ENCODE data around the gene MAMDC2.

GRCh38 chr9:70131296-70131695 is 87.6 kb downstream of the MAMDC2 start:
- TF ChIP-seq CTCF (IDR thresholded peaks at IDR 0.05) (no peak), POLR2A (IDR thresholded peaks at IDR 0.05) (no peak)

Data from gastroesophageal sphincter (tissue), 3 donors.